Lower lobe of right lung (tissue), 2 donors: ENCODE results near the gene AADACL4. TPM values are rescaled to one million over a fixed set of nuclear protein-coding genes. Genes with fewer than 3 reads are reported as not detected.
"Not testable (repeated sequence)": the region's sequence is repeated elsewhere in the genome, so short reads cannot be mapped to it uniquely, and the experiment has no call there.

Experiments used
- ATAC-seq, 2 donors: fragments of 200-7000 bp; cut with Tn5 transposase; one replicate each; pipeline ENCODE4 v1.9.1; 2020 to 2022; ENCODE audit warnings: mild to moderate bottlenecking in 2 of 2, moderate library complexity in 2 of 2
- DNase-seq: peaks from one replicate; pipeline ENCODE4 v3.0.0-alpha.2; 2020
- H3K27ac ChIP-seq: fragments of 200-600 bp; one replicate; pipeline ENCODE4 v1.8.0; 2022
- H3K27me3 ChIP-seq: fragments of 200-600 bp; one replicate; pipeline ENCODE4 v1.8.0; 2022; ENCODE audit warnings: low read depth
- H3K36me3 ChIP-seq: fragments of 200-600 bp; one replicate; pipeline ENCODE4 v1.8.0; 2022; ENCODE audit warnings: mild to moderate bottlenecking
- H3K4me1 ChIP-seq: fragments of 200-600 bp; one replicate; pipeline ENCODE4 v1.8.0; 2022
- H3K4me3 ChIP-seq: fragments of 200-600 bp; one replicate; pipeline ENCODE4 v1.8.0; 2022; ENCODE audit warnings: mild to moderate bottlenecking
- H3K9me3 ChIP-seq: fragments of 200-600 bp; one replicate; pipeline ENCODE4 v1.8.0; 2022
- CTCF ChIP-seq: fragments of 200-600 bp; IDR thresholded peaks from one replicate; pipeline ENCODE4 v1.8.0; 2022; ENCODE audit warnings: antibody characterized with exemption, mild to moderate bottlenecking
- intact Hi-C: fragments of 100-400 bp; cut with DNase I; formaldehyde crosslinking; loops from one replicate; pipeline ENCODE4 v1.11.0; 2022
- total RNA-seq: library from RNA; stranded (reverse); fragmentation: NEBNext Ultra II Directional; extraction: Animal tissue kit (Norgen Biotek cat#: 25700); gene quantifications from one replicate; pipeline ENCODE4 v1.2.1, GENCODE V29; 2021
- donor health status: DM: no; HTN: yes; CAD: no; lungs with severe emphysema.

AADACL4 gene
- total RNA-seq, 1 donor from 2014 or later, result not detected

GRCh38 chr1:12709696-12710095, 65.8 kb downstream of the AADACL4 start:
- DNase-seq, result no peak
- Histone ChIP-seq H3K27ac (no peak overlapping the region), H3K36me3 (no peaks in the 10 kb centered on the region), H3K4me1 (no peaks in the 10 kb centered on the region), H3K27me3 (no peaks in the 10 kb centered on the region), H3K4me3 (no peak overlapping the region), H3K9me3 (no peaks in the 10 kb centered on the region)
- no peak for ATAC-seq
- intact Hi-C loops, result no loop called here
- TF ChIP-seq CTCF, result no peak

- TF ChIP-seq CTCF, result no peak
- Histone ChIP-seq H3K4me3 (no peak overlapping the region), H3K36me3 (no peaks in the 10 kb centered on the region), H3K9me3 (no peaks in the 10 kb centered on the region), H3K27ac (no peak overlapping the region), H3K4me1 (no peaks in the 10 kb centered on the region), H3K27me3 (no peaks in the 10 kb centered on the region)
- intact Hi-C loops, result no loop called here
- no peak for DNase-seq
- no peak for ATAC-seq
These were observed 67.7 kb downstream of the AADACL4 start for GRCh38 chr1:12711536-12711935.

GRCh38 chr1:12712076-12712475, 68.2 kb downstream of the AADACL4 start:
- intact Hi-C loops, result no loop called here
- ATAC-seq, result no peak
- TF ChIP-seq CTCF, result no peak
- Histone ChIP-seq H3K4me1 (no peaks in the 10 kb centered on the region), H3K9me3 (no peaks in the 10 kb centered on the region), H3K36me3 (no peaks in the 10 kb centered on the region), H3K27me3 (no peaks in the 10 kb centered on the region), H3K4me3 (no peak overlapping the region), H3K27ac (no peak overlapping the region)
- DNase-seq, result no peak

GRCh38 chr1:12712929-12713328, 69.0 kb downstream of the AADACL4 start:
- no peaks in the 10 kb centered on the region for H3K27me3 ChIP-seq
- ATAC-seq, result no peak
- no peaks in the 10 kb centered on the region for H3K9me3 ChIP-seq
- no peaks in the 10 kb centered on the region for H3K4me1 ChIP-seq
- intact Hi-C loops, result no loop called here
- no peaks in the 10 kb centered on the region for H3K36me3 ChIP-seq
- H3K4me3 ChIP-seq, result no peak overlapping the region
- H3K27ac ChIP-seq, result no peak overlapping the region
- TF ChIP-seq CTCF, result no peak
- DNase-seq, result no peak

GRCh38 chr1:12713651-12714050, 69.8 kb downstream of the AADACL4 start:
- H3K4me1 ChIP-seq, H3K27ac ChIP-seq, H3K4me3 ChIP-seq, DNase-seq, ATAC-seq, H3K36me3 ChIP-seq, H3K9me3 ChIP-seq, intact Hi-C loops, H3K27me3 ChIP-seq: not testable (repeated sequence)

- no peak for ATAC-seq
- TF ChIP-seq CTCF, result no peak
These were observed 71.0 kb downstream of the AADACL4 start for GRCh38 chr1:12714710-12715475.

More at GRCh38 chr1:12714710-12715475, 71.0 kb downstream of the AADACL4 start:
- peaks cover 2% of the 10 kb centered on the region for H3K27me3 ChIP-seq
- no peaks in the 10 kb centered on the region for H3K4me1 ChIP-seq
- no peaks in the 10 kb centered on the region for H3K9me3 ChIP-seq
- H3K36me3 ChIP-seq, result no peaks in the 10 kb centered on the region
- no peak overlapping the region for H3K27ac ChIP-seq
- H3K4me3 ChIP-seq, result no peak overlapping the region
- intact Hi-C loops, result no loop called here
- no peak for DNase-seq
